ENCODE data around the gene AKAP13. TPM values are rescaled to one million over a fixed set of nuclear protein-coding genes. Genes with fewer than 3 reads are reported as not detected.

The AKAP13 gene
- total and polyA plus RNA-seq, 2 of the 13 experiments (the other 11 are each of a cell fraction or from before 2014, with no cell fraction given): 6.7 to 27.1 TPM

- no peaks in the 10 kb centered on the region for H4K20me1 ChIP-seq (ENCODE audit: insufficient read depth, low read length)
- no peak overlapping the region for H3K4me3 ChIP-seq (replicated peaks in 1 of 3; ENCODE audit: insufficient read depth in 1 of 3, low read depth in 2 of 3, low read length in 3 of 3)
- ChIA-PET CTCF (ENCODE audit: low intra/inter-chr PET ratio, low total read pairs) (no interaction called here), POLR2A (no interaction called here)
- in situ Hi-C loops (cut with HindIII; ENCODE audit: extremely low pct_ligation_motif_present, low pct_unique_long_range_greater_than_20kb) (no loop called here), intact Hi-C loops (cut with micrococcal nuclease; ENCODE audit: unreplicated experiment) (no loop called here)
- H3K27ac ChIP-seq (ENCODE audit: extremely low read length, insufficient read depth, low read length): no peak overlapping the region
- BruUV-seq (replicated peaks): no TSS peak
- no peak overlapping the region for H3K9ac ChIP-seq (ENCODE audit: insufficient read depth, low read depth, low read length)
- H3K27me3 ChIP-seq (ENCODE audit: control insufficient read depth in 1 of 2, insufficient read depth in 2 of 2, low read length in 2 of 2): no peaks in the 10 kb centered on the region
- peaks cover 19 to 31% of the 10 kb centered on the region in 2 experiments; a peak in 4 of 5 replicates for H3K36me3 ChIP-seq (replicated peaks in 1 of 2; ENCODE audit: control insufficient read depth in 1 of 2, insufficient read depth in 2 of 2, low read length in 2 of 2)
- no peak for TF ChIP-seq ATF3 (CRISPR knock-in tag; IDR thresholded peaks at IDR 0.05)
- no peak for TF ChIP-seq CCDC6 (CRISPR knock-in tag; IDR thresholded peaks at IDR 0.05)
- TF ChIP-seq GABPA (IDR thresholded peaks at IDR 0.05; ENCODE audit: low read depth, low read length): no peak
- no peak for TF ChIP-seq GABPA (CRISPR knock-in tag; IDR thresholded peaks at IDR 0.05; ENCODE audit: low read depth)
- TF ChIP-seq ZNF232 (CRISPR knock-in tag; IDR thresholded peaks at IDR 0.05; ENCODE audit: borderline replicate concordance): no peak
- no peak for TF ChIP-seq ZNF598 (CRISPR knock-in tag; IDR thresholded peaks at IDR 0.05; ENCODE audit: borderline replicate concordance)
- 93% methylated on average over 3 of the region's 3 CpGs for WGBS (ENCODE audit: low lambda C conversion rate)
- H3K4me1 ChIP-seq (ENCODE audit: insufficient read depth, low read length): peaks cover 9% of the 10 kb centered on the region
- H3K79me2 ChIP-seq (ENCODE audit: insufficient read depth, low read length): no peaks in the 10 kb centered on the region
- ATAC-seq (no peak), DNase-seq (ENCODE audit: low spot score) (no peak), FAIRE-seq (no peak)
- H3K9me3 ChIP-seq (ENCODE audit: low read length): no peaks in the 10 kb centered on the region
- H3K4me2 ChIP-seq (ENCODE audit: low read depth, low read length): no peak overlapping the region
- H2AFZ ChIP-seq (ENCODE audit: low read length): no peak overlapping the region
Observed at GRCh38 chr15:85576392-85576791, 196.0 kb downstream of the AKAP13 start.

- H3K36me3 ChIP-seq (replicated peaks in 1 of 2; ENCODE audit: control insufficient read depth in 1 of 2, insufficient read depth in 2 of 2, low read length in 2 of 2): peaks cover 21 to 50% of the 10 kb centered on the region in 2 experiments; a peak in 4 of 5 replicates
- H2AFZ ChIP-seq (ENCODE audit: low read length): no peak overlapping the region
- intact Hi-C loops (cut with micrococcal nuclease; ENCODE audit: unreplicated experiment) (no loop called here), in situ Hi-C loops (cut with HindIII; ENCODE audit: extremely low pct_ligation_motif_present, low pct_unique_long_range_greater_than_20kb) (no loop called here)
- WGBS (ENCODE audit: low lambda C conversion rate): 93% methylated on average over 9 of the region's 9 CpGs
- H3K4me3 ChIP-seq (replicated peaks in 1 of 3; ENCODE audit: insufficient read depth in 1 of 3, low read depth in 2 of 3, low read length in 3 of 3): no peak overlapping the region
- FAIRE-seq (no peak), ATAC-seq (no peak), DNase-seq (ENCODE audit: low spot score) (no peak)
- H3K4me1 ChIP-seq (ENCODE audit: insufficient read depth, low read length): peaks cover 9% of the 10 kb centered on the region
- CTCF ChIA-PET (ENCODE audit: low intra/inter-chr PET ratio, low total read pairs): no interaction called here
- no peaks in the 10 kb centered on the region for H3K9me3 ChIP-seq (ENCODE audit: low read length)
- no peak overlapping the region for H3K4me2 ChIP-seq (ENCODE audit: low read depth, low read length)
- POLR2A ChIA-PET: no interaction called here
- H3K27me3 ChIP-seq (ENCODE audit: control insufficient read depth in 1 of 2, insufficient read depth in 2 of 2, low read length in 2 of 2): no peaks in the 10 kb centered on the region
- no peaks in the 10 kb centered on the region for H3K79me2 ChIP-seq (ENCODE audit: insufficient read depth, low read length)
- no peak overlapping the region for H3K9ac ChIP-seq (ENCODE audit: insufficient read depth, low read depth, low read length)
- no peak overlapping the region for H3K27ac ChIP-seq (ENCODE audit: extremely low read length, insufficient read depth, low read length)
- no peaks in the 10 kb centered on the region for H4K20me1 ChIP-seq (ENCODE audit: insufficient read depth, low read length)
- TF ChIP-seq, protein P1, sequence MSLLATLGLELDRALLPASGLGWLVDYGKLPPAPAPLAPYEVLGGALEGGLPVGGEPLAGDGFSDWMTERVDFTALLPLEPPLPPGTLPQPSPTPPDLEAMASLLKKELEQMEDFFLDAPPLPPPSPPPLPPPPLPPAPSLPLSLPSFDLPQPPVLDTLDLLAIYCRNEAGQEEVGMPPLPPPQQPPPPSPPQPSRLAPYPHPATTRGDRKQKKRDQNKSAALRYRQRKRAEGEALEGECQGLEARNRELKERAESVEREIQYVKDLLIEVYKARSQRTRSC (CRISPR knock-in tag; IDR thresholded peaks at IDR 0.05; ENCODE audit: low read depth): no peak
- no peak for TF ChIP-seq ZNF180 (CRISPR knock-in tag; IDR thresholded peaks at IDR 0.05; ENCODE audit: borderline replicate concordance, low read depth)
- no peak for TF ChIP-seq ZNF878 (CRISPR knock-in tag; IDR thresholded peaks at IDR 0.05)
- TF ChIP-seq ZIK1 (CRISPR knock-in tag; IDR thresholded peaks at IDR 0.05; ENCODE audit: borderline replicate concordance, low read depth): no peak
- TF ChIP-seq ERF (CRISPR knock-in tag; IDR thresholded peaks at IDR 0.05): no peak
- no peak for TF ChIP-seq ZNF292 (CRISPR knock-in tag; IDR thresholded peaks at IDR 0.05; ENCODE audit: borderline replicate concordance, low read depth)
- no peak for TF ChIP-seq IKZF1 (IDR thresholded peaks at IDR 0.05)
- no peak for TF ChIP-seq ZNF703 (CRISPR knock-in tag; IDR thresholded peaks at IDR 0.05; ENCODE audit: borderline replicate concordance)
- TF ChIP-seq SRSF9 (IDR thresholded peaks at IDR 0.05; ENCODE audit: borderline replicate concordance, insufficient read depth, low read depth, low read length, poor library complexity, severe bottlenecking): no peak
- no TSS peak for BruUV-seq (replicated peaks)
Observed at GRCh38 chr15:85578941-85579701, 198.7 kb downstream of the AKAP13 start.
